H9 (cell line): ENCODE data around the gene EYA4. TPM values are rescaled to one million over a fixed set of nuclear protein-coding genes. Genes with fewer than 3 reads are reported as not detected.

Source experiments
- DNase-seq: peaks from one replicate; pipeline ENCODE4 v3.0.0-alpha.2; 2017
- H2AFZ ChIP-seq: one replicate; pipeline ENCODE4 v1.6.1; 2013; ENCODE audit warnings: mild to moderate bottlenecking, low read length, control low read depth, moderate library complexity
- H2AK5ac ChIP-seq: 2 replicates; pipeline ENCODE4 v1.6.1; 2013; ENCODE audit warnings: low read length, control low read depth, mixed read lengths; ENCODE audit not compliant: insufficient read length
- H2BK120ac ChIP-seq: one replicate; pipeline ENCODE4 v1.6.1; 2013; ENCODE audit warnings: low read depth, mild to moderate bottlenecking, low read length, control low read depth, inconsistent platforms; ENCODE audit not compliant: poor library complexity, severe bottlenecking
- H2BK12ac ChIP-seq: 2 replicates; pipeline ENCODE4 v1.6.1; 2013; ENCODE audit warnings: low read length, control low read depth, mixed read lengths, low read depth; ENCODE audit not compliant: insufficient read length
- H2BK15ac ChIP-seq: 2 replicates; pipeline ENCODE4 v1.6.1; 2013; ENCODE audit warnings: low read depth, low read length, control low read depth
- H2BK20ac ChIP-seq: one replicate; pipeline ENCODE4 v1.6.1; 2013; ENCODE audit warnings: low read depth, mild to moderate bottlenecking, low read length, control low read depth, inconsistent platforms; ENCODE audit not compliant: poor library complexity, severe bottlenecking
- H2BK5ac ChIP-seq: 2 replicates; pipeline ENCODE4 v1.6.1; 2013; ENCODE audit warnings: low read length, control low read depth, mixed read lengths; ENCODE audit not compliant: insufficient read length
- H3K14ac ChIP-seq: 2 replicates; pipeline ENCODE4 v1.6.1; 2013; ENCODE audit warnings: low read length, control low read depth; ENCODE audit not compliant: insufficient read depth
- H3K18ac ChIP-seq: 2 replicates; pipeline ENCODE4 v1.6.1; 2013; ENCODE audit warnings: low read depth, mild to moderate bottlenecking, mixed read lengths, low read length, control low read depth; ENCODE audit not compliant: insufficient read length
- H3K23ac ChIP-seq: 2 replicates; pipeline ENCODE4 v1.6.1; 2013; ENCODE audit warnings: low read length, control low read depth, mixed read lengths, low read depth; ENCODE audit not compliant: insufficient read length
- H3K23me2 ChIP-seq: 2 replicates; pipeline ENCODE4 v1.6.1; 2013; ENCODE audit warnings: low read depth, mild to moderate bottlenecking, mixed read lengths, low read length, control low read depth; ENCODE audit not compliant: insufficient read length, poor library complexity, severe bottlenecking
- H3K27ac ChIP-seq: 2 replicates; pipeline ENCODE4 v1.5.1; 2013; ENCODE audit warnings: low read length, control low read depth, mixed read lengths, low read depth; ENCODE audit not compliant: insufficient read length
- H3K27me3 ChIP-seq: 2 replicates; pipeline ENCODE4 v1.6.1; 2013; ENCODE audit warnings: low read length, control low read depth, inconsistent platforms; ENCODE audit not compliant: insufficient read depth
- H3K4ac ChIP-seq: 2 replicates; pipeline ENCODE4 v1.6.1; 2013; ENCODE audit warnings: low read depth, mild to moderate bottlenecking, control low read depth, inconsistent platforms, low read length, moderate library complexity
- H3K4me1 ChIP-seq: 2 replicates; pipeline ENCODE4 v1.6.1; 2013; ENCODE audit warnings: low read length, control low read depth, inconsistent platforms; ENCODE audit not compliant: insufficient read depth
- H3K4me2 ChIP-seq: 2 replicates; pipeline ENCODE4 v1.6.1; 2013; ENCODE audit warnings: low read length, control low read depth, mixed read lengths; ENCODE audit not compliant: insufficient read length, insufficient read depth
- H3K56ac ChIP-seq: 2 replicates; pipeline ENCODE4 v1.6.1; 2013; ENCODE audit warnings: low read depth, mild to moderate bottlenecking, mixed read lengths, low read length, control low read depth; ENCODE audit not compliant: insufficient read length
- H3K79me1 ChIP-seq: 2 replicates; pipeline ENCODE4 v1.6.1; 2013; ENCODE audit warnings: low read depth, mild to moderate bottlenecking, moderate library complexity, low read length, control low read depth, inconsistent platforms; ENCODE audit not compliant: insufficient read depth, poor library complexity, severe bottlenecking
- H3K79me2 ChIP-seq: 2 replicates; pipeline ENCODE4 v1.6.1; 2013; ENCODE audit warnings: low read length, control low read depth, inconsistent platforms; ENCODE audit not compliant: insufficient read depth
- H3K9ac ChIP-seq: 2 replicates; pipeline ENCODE4 v1.6.1; 2013; ENCODE audit warnings: low read length, control low read depth, mixed read lengths; ENCODE audit not compliant: insufficient read length; ENCODE audit errors: extremely low read depth
- H3K9me3 ChIP-seq: one replicate; pipeline ENCODE4 v1.6.1; 2013; ENCODE audit warnings: low read depth, low read length, inconsistent platforms; ENCODE audit not compliant: control insufficient read depth
- H3T11ph ChIP-seq: one replicate; pipeline ENCODE4 v1.6.1; 2013; ENCODE audit warnings: mild to moderate bottlenecking, low read length, control low read depth, inconsistent platforms
- H4K20me1 ChIP-seq: one replicate; pipeline ENCODE4 v1.6.1; 2013; ENCODE audit not compliant: control insufficient read depth, insufficient read length, insufficient read depth
- H4K5ac ChIP-seq: 2 replicates; pipeline ENCODE4 v1.6.1; 2013; ENCODE audit warnings: low read depth, mild to moderate bottlenecking, mixed read lengths, low read length, control low read depth; ENCODE audit not compliant: insufficient read length
- H4K8ac ChIP-seq: replicated peaks from 2 replicates; pipeline ENCODE4 v1.6.1; 2013; ENCODE audit warnings: low read length, control low read depth, mixed read lengths, low read depth; ENCODE audit not compliant: insufficient read length
- H4K91ac ChIP-seq: 2 replicates; pipeline ENCODE4 v1.6.1; 2013; ENCODE audit warnings: low read depth, mild to moderate bottlenecking, moderate library complexity, mixed read lengths, low read length, control low read depth; ENCODE audit not compliant: insufficient read length
- H3K27ac Mint-ChIP-seq, 3 experiments: 2 replicates in 2 of 3; 3 replicates in 1 of 3; pipeline ENCODE4 v1.8.0; 2020 to 2021; ENCODE audit warnings: mixed read lengths in 3 of 3, mild to moderate bottlenecking in 1 of 3, moderate library complexity in 1 of 3
- H3K27me3 Mint-ChIP-seq: 2 replicates; pipeline ENCODE4 v1.8.0; 2021; ENCODE audit warnings: low read depth, mild to moderate bottlenecking, moderate library complexity, mixed read lengths
- H3K36me3 Mint-ChIP-seq, 3 experiments: 2 replicates in 2 of 3; 3 replicates in 1 of 3; pipeline ENCODE4 v1.8.0; 2020 to 2021; ENCODE audit warnings: low read depth in 3 of 3, mixed read lengths in 3 of 3; ENCODE audit not compliant: insufficient read depth in 1 of 3
- H3K4me1 Mint-ChIP-seq, 2 experiments: 2 replicates each; pipeline ENCODE4 v1.8.0; 2020; ENCODE audit warnings: mixed read lengths in 2 of 2
- H3K4me3 Mint-ChIP-seq, 2 experiments: 2 replicates in 1 of 2; 3 replicates in 1 of 2; pipeline ENCODE4 v1.8.0; 2020 to 2021; ENCODE audit warnings: mild to moderate bottlenecking in 2 of 2, mixed read lengths in 2 of 2, moderate library complexity in 1 of 2
- H3K9me3 Mint-ChIP-seq, 2 experiments: 2 replicates in 1 of 2; 3 replicates in 1 of 2; pipeline ENCODE4 v1.8.0; 2020; ENCODE audit warnings: mild to moderate bottlenecking in 2 of 2, mixed read lengths in 2 of 2, moderate library complexity in 1 of 2
- CTCF ChIP-seq: fragments of 200-600 bp; sonication (generic); conservative IDR thresholded peaks from 3 replicates; pipeline ENCODE4 v1.8.0; 2021; ENCODE audit warnings: antibody characterized with exemption, mild to moderate bottlenecking
- WGBS: extraction: QIAGEN DNeasy Blood & Tissue Kit; methylation state at CpG from one replicate; pipeline ENCODE4 v1.1.7; 2013; ENCODE audit warnings: missing lambda C conversion rate, low lambda C conversion rate, mixed read lengths; ENCODE audit not compliant: insufficient read length; ENCODE audit errors: extremely low coverage; 5-methylcytosine and 5-hydroxymethylcytosine counted together
- total RNA-seq: library from RNA; stranded (reverse); gene quantifications from 2 replicates; pipeline ENCODE4 v1.2.1, GENCODE V29; 2021

EYA4 gene
- total RNA-seq, 1 experiment from 2014 or later: 0.26 TPM

GRCh38 chr6:133343220-133343619, 102.1 kb downstream of the EYA4 start:
- no peaks in the 10 kb centered on the region; the same call in 1 of the 2 replicates for H3K27me3 Mint-ChIP-seq
- H3K9me3 Mint-ChIP-seq: no peaks in the 10 kb centered on the region
- H3T11ph ChIP-seq: no peak overlapping the region
- H3K9me3 ChIP-seq: no peaks in the 10 kb centered on the region
- H3K4me1 ChIP-seq: no peaks in the 10 kb centered on the region
- H3K23me2 ChIP-seq: no peaks in the 10 kb centered on the region
- no peak overlapping the region for H2BK120ac ChIP-seq
- no peak overlapping the region for H2BK20ac ChIP-seq
- H3K27ac Mint-ChIP-seq: no peak overlapping the region
- H4K91ac ChIP-seq: no peak overlapping the region
- H4K8ac ChIP-seq: no peak overlapping the region
- H3K4me2 ChIP-seq: no peak overlapping the region
- H2AK5ac ChIP-seq: no peak overlapping the region
- no peak overlapping the region for H3K23ac ChIP-seq
- H3K36me3 Mint-ChIP-seq: no peaks in the 10 kb centered on the region
- no peak for TF ChIP-seq CTCF
- H3K79me1 ChIP-seq: no peaks in the 10 kb centered on the region
- no peak for DNase-seq
- no peak overlapping the region for H3K9ac ChIP-seq
- H2BK12ac ChIP-seq: no peak overlapping the region
- no CpG with 5 or more reads among the region's 3 CpGs for WGBS
- 0 out of 4 replicates have a peak, but pooled peaks cover 0 to 2% of the 10 kb centered on the region in 2 experiments for H3K4me1 Mint-ChIP-seq
- no peak overlapping the region for H3K4me3 Mint-ChIP-seq
- H3K27me3 ChIP-seq: no peaks in the 10 kb centered on the region
- no peak overlapping the region for H3K56ac ChIP-seq
- no peak overlapping the region for H2BK5ac ChIP-seq
- H3K27ac ChIP-seq: no peak overlapping the region
- no peaks in the 10 kb centered on the region for H4K20me1 ChIP-seq
- H3K14ac ChIP-seq: no peak overlapping the region
- no peak overlapping the region for H2BK15ac ChIP-seq
- H3K18ac ChIP-seq: no peak overlapping the region
- H3K79me2 ChIP-seq: no peaks in the 10 kb centered on the region
- H4K5ac ChIP-seq: no peak overlapping the region
- no peak overlapping the region for H2AFZ ChIP-seq
- no peak overlapping the region for H3K4ac ChIP-seq
